GDM1 (cell line): Measurements from ENCODE around the gene TATDN3.
"Not testable (repeated sequence)": the region's sequence is repeated elsewhere in the genome, so short reads cannot be mapped to it uniquely, and the experiment has no call there.

Experiments used
- DNase-seq: peaks from one replicate; lab custom pipeline; 2025; lab: John Stamatoyannopoulos, UW

Gene TATDN3

DNA sequence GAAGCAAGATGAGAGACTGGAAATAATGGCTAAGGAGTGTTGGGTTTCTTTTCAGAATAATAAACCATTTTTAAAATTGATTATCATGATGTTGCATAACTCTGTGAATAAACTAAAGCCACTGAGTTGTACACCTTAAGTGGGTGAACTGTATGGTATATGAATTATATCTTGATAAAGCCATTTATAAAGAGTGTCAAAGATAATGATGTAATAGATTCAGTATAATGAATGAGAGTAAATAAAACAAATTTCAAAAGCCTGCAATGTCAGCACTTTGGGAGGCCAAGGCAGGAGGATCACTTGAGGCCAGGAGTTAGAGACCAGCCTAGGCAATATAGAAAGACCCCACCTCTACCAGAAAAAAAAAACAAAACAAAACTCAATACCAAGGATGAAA lies 16.5 kb upstream of the TATDN3 start:
- no peak for DNase-seq

DNA sequence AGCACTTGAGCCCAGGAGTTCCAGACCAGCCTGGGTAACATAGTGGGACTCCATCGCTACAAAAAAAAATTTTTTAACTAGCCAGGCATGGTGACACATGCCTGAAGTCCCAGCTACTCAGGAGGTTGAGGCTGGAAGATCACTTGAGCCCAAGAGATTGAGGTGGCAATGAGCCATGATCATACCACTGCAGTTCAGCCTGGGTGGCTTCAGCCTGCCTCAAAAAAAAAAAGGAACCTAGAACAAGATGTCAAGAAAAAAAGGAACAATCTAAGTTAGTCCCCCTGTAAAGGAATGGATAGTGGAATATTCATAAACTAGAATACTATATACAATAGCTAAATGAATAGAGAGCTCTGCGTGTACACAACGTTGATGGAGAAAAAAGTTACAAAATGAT lies 14.5 kb upstream of the TATDN3 start:
- DNase-seq: no peak

DNA sequence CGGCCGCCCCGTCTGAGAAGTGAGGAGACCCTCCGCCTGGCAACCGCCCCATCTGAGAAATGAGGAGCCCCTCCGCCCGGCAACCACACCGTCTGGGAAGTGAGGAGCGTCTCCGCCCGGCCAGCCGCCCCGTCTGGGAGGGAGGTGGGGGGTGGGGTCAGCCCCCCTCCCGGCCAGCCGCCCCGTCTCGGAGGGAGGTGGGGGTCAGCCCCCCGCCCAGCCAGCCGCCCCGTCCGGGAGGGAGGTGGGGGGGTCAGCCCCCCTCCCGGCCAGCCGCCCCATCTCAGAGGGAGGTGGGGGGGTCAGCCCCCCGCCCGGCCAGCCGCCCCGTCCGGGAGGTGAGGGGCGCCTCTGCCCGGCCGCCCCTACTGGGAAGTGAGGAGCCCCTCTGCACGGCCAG lies 12.6 kb upstream of the TATDN3 start:
- DNase-seq: not testable (repeated sequence)

DNA sequence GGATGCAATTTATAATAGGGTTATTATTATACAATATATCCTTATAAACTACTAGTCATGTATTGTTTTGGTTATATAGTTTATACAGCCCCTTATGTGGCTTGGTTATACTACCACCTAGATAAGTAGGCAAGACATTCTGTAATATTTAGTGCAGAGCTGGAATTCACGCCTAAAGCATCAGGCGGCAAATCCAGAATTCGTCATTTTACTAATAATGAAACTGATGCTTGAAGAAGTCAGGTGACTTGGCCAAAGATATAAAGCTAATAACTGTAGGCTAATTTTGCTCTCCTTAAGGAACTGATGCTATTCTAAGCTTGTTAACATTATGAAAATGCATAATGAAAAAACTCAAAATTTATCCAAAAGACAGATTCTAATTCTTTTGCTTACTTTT lies 10.9 kb upstream of the TATDN3 start:
- DNase-seq: no peak

DNA sequence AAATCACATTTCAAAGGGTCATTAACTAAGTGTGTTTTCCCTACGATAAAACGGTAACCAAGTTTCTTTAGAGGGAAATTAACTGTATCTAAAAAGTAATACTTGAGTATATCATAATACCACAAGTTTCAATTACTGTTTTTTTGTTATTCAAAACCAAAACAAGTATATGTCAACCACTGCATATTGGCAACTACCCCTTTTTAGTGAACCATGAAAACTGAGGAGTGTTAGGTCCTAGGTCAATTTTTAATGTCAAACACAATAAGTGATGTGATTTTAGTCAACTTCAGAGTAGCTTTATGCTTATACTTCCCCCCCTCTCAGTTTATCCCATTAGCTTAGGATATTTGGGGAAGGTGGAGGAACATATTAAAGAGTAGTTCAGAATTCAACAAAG lies 10.5 kb upstream of the TATDN3 start:
- DNase-seq: no peak

DNA sequence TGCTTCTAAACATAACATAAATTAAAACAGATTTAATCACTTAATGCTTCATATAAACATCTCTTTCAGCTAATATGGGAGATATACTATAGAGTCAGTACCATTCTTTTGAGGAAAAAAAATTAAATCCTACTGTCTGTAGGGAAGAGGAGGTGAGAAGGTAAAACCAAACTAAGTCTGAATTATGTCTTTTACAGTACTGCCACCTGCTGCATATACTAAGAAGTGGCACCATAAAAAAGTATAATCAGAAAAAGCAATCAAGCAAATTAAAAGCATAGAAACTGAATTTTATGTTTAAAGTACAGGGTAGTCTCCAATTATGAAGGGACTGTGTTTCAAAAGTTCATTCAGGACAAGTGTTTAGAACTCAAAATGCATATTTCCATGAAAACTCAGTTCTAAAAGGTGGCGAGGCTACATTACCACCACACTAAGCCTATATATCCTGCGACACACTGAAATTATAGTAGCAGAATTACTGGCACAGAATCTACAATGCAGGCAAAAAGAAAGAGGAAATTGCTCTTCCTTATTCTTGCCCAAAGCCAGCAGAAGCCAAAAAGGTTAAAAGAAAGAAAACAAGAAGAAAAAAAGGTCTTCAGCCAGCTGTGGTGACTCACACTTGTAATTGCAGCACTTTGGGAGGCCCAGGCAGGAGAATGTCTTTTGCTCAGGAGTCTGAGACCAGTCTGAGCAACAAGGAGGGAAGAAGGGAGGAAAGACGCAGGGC lies 9.1 kb upstream of the TATDN3 start:
- no peak for DNase-seq

DNA sequence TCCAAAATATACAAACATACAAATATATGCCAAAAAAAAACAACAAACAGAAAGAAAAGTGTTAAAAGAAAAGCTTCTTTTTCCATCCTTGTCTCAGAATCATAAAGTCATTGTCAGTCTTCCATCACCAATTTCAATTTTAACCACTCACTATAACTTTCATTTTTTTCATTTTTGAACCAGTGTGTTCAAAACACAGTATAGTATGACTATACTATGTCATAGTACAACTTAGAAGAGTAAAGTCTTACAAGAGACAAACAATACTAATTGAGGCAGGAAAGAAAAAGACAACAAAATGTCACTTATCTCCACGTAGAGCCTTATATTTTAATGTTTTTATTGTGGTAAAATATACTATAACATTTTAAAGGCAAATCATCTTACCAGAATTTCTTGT lies 7.7 kb upstream of the TATDN3 start:
- no peak for DNase-seq

DNA sequence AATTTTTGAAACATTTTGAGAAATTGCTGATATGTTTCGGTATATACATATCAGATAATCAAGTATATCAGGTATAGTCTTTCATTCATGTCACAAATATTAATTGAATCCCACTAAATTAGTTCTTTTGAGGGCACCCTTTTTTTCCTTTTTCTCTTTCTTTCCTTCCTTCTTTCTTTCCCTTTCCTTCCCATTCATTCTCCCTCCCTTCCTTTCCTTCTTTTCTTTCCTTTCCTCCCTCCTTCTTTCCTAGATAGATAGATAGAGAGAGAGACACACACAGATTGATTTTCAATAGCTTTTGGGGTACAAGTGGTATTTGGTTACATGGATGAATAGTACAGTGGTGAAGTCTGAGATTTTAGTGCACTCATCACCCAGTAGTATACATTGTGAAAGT lies 5.8 kb upstream of the TATDN3 start:
- no peak for DNase-seq

DNA sequence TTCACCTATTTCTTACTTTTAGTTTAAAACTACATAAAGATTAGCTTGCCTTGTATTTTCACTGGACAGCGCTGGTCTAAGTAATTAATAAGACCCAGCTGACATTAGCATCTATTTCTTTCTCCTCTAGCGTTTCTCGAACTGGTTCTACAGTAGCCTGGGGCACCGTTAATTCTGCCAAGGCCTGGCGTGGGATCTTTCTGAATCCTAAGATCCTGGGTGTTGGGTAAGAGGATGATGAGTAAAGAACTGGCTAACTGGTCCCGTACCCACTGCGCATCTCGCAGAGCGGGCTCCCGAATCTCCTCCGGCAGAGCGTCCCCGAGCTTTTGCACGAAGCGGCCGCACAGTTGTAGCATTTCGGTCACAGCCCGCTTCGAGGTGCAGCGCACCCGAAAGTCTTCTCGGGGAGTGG lies 426 bp upstream of the TATDN3 start:
- DNase-seq: no peak

DNA sequence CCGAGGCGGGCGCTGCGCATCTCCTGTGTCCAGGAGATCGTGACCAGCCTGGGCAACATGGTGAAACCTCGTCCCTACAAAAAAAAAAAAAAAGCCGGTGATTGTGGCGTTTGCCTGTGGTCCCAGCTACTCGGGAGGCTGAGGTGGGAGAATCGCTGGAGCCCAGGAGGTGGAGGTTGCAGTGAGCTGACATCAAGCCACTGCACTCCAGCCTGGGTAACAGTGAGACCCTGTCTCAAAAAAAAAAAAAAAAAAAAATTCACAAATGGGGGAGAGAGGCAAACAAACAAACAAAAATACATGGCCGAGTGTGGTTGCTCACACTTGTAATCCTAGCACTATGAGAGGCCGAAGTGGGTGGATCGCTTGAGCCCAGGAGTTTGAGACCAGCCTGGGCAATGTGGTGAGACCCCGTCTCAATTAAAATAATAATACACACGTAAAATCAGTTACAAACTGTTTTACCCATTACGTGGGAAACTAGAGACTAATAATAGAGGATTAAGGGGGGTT lies 758 bp downstream of the TATDN3 start:
- no peak for DNase-seq

DNA sequence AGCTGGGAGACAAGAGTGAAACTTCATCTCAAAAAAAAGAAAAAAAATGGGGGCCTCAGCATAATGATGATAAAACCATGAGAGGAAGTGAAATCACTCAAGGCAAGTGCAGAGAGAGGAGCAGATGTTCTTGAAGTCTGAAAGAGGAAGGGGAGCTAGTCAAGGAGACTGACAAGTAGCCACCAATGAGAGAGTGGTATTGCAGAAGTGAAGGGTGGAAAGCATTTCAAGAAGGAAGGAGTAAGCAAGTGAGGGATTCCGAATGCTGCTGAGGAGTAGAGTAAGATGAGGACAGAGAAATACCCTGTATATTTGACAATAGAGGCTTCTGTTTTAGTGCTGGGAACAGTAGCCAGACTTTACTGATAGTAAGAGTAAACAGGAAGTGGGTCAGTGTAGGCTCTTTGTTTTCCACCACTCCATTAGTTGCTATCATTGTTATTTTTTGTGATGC lies 2.9 kb downstream of the TATDN3 start:
- peak; percentile 52 for DNase-seq

DNA sequence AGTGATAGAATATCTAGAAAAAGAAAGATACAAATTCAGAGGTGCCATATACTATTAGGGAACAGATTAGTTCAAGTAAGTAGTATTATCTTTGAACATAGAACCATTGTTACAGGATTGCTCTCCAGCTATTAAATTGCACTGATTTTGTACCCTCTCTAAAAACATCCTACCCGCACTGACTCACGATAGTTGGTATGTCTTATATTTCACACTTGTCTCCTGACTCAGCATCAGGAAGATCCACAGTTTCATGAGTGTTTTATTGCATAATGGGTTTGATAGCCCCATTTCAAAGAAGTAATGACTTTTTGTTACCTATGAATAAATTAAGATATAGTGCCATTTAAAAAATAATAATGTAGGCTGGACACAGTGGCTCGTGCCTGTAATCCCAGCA lies 6.0 kb downstream of the TATDN3 start:
- DNase-seq: no peak

DNA sequence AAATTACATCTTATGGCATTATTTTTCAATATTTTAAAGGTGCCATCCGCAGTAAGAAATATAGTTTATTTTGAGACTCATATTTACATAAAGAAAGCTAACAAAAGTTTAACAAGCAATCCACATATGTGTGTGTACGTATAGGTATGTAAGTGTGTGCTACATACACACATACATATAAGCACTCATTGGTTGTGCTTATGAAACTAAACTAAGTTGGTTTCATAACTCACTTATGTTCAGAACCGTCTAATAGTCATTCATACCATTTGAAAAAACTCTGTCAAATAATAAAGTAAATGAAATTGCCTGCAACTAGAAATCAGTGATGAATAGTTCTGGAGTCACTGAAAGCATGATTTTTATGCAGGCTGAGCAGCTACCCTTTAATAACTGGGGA lies 14.1 kb downstream of the TATDN3 start:
- DNase-seq: no peak

DNA sequence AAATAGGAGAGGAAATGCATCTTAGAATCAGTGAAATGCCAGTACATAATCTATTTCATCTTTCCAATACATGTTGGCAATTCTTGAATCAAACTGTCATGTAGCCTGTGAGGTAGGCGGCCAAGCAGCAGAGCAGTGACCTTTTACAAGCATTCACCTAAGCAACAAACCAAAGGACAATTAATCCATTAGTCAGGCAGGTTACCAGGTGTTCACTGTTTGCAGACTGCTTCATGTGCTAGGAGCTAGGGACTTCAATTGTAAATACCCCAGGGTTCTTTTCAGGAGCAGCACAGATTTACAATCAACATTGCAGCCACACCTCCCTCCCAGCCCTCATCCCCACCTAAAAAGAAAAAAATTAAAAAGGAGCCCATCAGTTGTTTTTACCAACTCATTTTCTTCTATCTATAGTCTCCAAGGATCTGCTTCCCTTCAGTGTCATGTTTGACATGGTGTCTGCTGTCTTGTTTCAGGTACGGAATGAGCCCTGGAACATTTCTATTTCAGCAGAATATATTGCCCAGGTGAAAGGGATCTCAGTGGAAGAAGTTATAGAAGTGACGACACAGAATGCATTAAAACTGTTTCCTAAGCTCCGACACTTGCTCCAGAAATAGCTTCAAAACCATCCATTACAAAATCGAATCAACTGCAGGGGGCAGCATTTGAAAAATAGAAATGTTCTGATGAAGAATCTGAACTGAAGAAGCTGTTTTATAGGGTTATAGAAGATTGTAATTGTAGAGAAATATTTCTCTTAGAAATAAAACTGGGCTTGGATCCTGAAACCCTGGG lies 23.0 kb downstream of the TATDN3 start:
- no peak for DNase-seq

DNA sequence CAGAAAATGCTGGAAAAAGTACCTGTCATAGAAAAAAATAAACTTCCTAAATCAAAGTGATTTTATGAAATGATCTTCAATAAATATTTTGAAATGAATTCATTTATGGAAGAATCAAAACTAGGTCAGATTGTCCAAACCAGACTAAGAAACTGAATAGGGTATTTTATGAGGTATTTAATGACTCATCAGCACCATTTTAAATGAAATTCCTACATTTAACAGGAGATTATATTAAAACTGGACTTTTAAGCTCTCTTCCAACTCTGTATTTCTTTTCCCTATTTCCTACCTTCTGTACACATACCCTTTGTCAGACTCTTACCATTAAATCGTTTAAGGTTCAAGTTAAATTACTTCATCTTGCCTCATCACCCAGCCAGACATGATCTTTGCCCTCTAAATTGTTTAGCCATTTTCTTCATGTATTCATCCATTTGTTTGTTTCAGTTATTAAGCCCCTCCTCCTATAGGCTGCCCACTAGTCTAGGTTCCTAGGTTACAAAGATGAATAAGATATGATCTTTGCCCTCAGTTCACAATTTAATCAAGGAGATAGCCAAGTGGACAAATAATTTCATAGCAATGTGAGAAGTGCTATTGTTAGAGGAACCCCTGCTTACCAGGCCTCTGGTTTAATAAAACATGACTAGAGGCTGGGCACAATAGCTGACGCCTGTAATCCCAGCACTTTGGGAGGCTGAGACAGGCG lies 25.0 kb downstream of the TATDN3 start:
- no peak for DNase-seq

DNA sequence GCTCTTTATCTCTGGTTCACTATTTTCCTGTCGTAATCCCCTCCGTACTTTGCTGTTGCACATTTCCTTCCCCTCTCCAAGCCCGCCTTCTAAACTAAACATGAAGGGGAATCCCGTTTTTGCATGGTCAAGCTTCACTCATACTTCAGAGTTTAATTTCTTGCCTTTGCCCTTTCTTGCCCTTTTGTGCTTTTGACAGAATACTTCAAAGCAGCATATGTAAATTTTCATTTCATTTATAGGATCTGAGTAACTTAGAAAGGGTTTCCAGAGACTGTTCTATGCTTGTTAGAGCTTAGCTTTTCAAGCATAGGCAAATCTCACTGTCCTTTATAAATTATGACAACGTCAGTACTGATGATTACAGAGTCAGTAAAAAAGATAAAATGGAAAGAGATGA lies 28.0 kb downstream of the TATDN3 start:
- DNase-seq: no peak

DNA sequence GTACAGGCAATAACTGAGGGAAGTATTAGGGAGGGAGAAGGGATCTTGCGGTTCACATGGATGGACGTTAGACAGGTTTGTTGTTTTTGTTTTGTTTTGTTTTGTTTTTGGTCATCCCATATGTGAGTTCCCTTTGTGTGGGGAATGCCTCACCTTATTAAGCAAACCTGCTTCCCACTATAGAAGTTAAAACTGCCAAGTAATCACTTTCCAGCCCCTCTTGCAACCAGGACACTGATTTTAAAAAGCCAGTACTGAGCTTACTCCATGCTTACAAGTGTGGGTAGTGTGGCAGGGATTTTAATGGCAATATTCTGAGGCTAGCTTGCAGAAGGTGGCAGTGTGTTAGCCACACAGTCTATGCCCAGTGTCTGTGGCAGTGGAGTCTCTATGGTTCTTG lies 29.3 kb downstream of the TATDN3 start:
- no peak for DNase-seq

DNA sequence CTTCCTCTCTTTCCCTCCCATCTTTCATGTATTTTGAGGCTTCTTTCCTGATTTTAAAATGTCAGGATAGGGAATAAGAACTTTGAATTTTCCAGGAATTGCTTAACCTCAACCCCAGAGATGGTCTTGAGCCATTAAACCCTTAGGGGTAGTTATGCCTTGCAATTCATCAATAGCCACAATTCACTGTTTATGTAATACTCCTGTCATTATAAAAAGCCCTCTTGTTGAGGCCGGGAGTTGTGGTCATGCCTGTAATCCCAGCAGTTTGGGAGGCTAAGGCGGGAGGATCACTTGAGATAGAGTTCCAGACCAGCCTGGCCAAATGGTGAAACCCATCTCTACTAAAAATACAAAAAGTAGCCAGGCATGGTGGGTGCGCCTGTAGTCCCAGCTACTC lies 31.3 kb downstream of the TATDN3 start:
- no peak for DNase-seq

DNA sequence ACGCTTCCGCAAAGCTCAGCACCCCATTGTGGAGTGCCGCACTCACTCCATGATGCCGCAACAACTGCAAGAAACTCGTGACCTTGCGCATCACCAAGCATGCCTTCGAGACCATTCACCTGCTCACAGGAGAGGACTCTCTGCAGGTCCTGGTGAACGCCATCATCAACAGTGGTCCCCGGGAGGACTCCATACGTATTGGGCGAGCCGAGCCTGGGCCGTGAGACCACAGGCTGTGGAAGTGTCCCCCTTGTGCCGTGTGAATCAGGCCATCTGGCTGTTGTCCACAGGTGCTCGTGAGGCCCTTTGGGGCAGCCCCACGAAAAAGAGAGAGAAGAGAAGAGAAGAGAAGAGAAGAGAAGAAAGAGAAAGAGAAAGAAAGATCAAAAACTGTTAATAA lies 32.5 kb downstream of the TATDN3 start:
- DNase-seq: no peak

DNA sequence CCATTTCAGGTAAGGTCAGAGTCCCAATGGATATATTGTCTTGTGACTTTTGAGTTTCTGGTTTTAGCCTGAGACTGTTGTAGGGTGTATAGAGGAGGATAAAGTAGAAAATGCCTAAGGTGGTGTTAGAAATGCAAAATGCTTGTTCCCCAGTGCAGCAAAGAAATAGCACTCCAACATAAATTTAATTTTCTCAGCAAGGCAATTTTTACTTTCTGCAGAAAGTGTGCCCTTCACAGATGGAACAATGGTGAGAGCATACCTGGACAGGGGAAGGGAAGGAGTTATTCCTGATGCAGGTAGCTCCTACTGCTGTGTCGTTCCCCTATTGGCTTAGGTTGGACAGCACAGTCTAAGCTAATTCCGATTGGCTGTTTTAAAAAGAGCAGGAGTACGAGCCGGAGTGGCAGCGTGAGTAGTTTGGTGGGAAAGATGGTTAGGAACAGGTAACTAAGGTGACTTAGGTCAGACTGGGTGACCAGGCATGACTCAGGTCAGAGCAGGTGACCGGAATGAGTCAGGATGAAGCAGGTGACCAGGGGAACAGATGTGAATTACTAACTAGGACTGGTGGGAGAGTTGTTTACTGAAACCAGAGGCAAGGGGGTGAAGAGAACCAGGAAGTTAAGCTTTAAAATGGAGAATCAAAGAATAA lies 34.2 kb downstream of the TATDN3 start:
- no peak for DNase-seq

DNA sequence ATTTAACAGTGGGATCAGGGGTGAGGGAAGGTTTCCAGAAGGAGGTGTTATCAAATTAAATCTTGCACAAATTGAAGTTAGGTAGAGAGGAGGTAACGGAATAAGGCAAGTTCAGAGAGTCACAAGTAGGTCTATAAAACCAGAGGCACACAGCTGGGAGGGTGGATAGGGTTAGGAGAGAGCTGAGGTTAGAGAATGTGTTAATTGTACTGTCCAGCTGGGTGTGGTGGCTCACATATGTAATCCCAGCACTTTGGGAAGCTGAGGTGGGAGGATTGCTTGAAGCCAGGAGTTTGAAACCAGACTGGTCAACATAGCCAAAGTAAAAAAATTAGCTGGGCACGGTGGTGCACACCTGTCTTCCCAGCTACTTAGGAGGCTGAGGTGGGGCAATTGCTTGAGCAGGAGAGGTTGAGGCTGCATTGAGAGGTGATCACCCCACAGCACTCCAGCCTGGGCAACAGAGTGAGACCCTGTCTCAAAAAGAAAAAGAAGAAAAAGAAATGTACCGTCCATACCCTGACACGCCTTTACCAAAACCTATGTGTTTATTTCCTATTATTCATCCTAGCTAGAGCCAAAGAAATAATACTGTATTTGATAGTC lies 35.6 kb downstream of the TATDN3 start:
- DNase-seq: no peak

DNA sequence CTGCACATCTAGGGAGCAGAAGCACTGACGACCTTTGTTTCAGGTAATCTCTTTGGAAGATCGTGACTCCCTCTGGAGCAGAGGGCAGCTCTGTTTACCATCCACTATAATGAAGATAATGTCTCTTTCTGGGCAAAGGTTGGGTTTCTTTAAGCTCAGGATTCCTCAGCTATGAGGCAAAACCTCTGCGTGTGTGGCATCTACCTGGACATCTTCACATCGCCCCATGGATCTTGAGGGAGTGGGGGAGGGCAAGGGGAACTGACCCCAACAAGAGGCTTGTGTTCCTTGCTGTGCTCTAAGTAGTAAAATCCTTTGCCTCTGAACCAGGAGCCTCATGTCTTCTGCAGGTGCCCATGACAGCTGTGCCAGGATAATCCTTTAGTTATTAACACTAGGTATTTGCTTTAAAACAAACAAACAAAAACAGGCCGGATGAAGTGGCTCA lies 36.2 kb downstream of the TATDN3 start:
- no peak for DNase-seq
